ENCODE data around the gene CMTR2. TPM values are rescaled to one million over a fixed set of nuclear protein-coding genes. Genes with fewer than 3 reads are reported as not detected.

CMTR2 gene
- total RNA-seq, 1 experiment from 2014 or later: 26.8 TPM

- POLR2A ChIA-PET: no interaction called here
- Histone ChIP-seq H3K9ac (ENCODE audit: low read length) (no peak overlapping the region), H3K9me3 (ENCODE audit: control insufficient read depth in 1 of 2, insufficient read depth in 1 of 2, low read depth in 1 of 2, low read length in 2 of 2) (peaks cover 5 to 9% of the 10 kb centered on the region in 2 experiments; a peak in 3 of 4 replicates), H4K20me1 (ENCODE audit: insufficient read depth) (no peaks in the 10 kb centered on the region), H3K79me2 (ENCODE audit: insufficient read depth, low read length) (no peaks in the 10 kb centered on the region), H3K36me3 (ENCODE audit: control insufficient read depth in 1 of 2, insufficient read depth in 2 of 2, low read length in 2 of 2) (no peaks in the 10 kb centered on the region), H3K27me3 (ENCODE audit: insufficient read depth, low read length) (no peaks in the 10 kb centered on the region), H2AFZ (ENCODE audit: low read depth, low read length, poor library complexity, severe bottlenecking) (no peak overlapping the region), H3K4me2 (ENCODE audit: low read length) (no peak overlapping the region), H3K27ac (ENCODE audit: low read depth, low read length) (no peak overlapping the region), H3K4me1 (ENCODE audit: control insufficient read depth in 1 of 2, insufficient read depth in 2 of 2, low read length in 2 of 2) (no peaks in the 10 kb centered on the region), H3K9me2 (ENCODE audit: insufficient read depth) (no peaks in the 10 kb centered on the region), H3K4me3 (replicated peaks in 1 of 2; ENCODE audit: low read depth in 1 of 2, low read length in 2 of 2) (no peak overlapping the region)
- intact Hi-C loops (cut with micrococcal nuclease): no loop called here
- TF ChIP-seq, protein P1, sequence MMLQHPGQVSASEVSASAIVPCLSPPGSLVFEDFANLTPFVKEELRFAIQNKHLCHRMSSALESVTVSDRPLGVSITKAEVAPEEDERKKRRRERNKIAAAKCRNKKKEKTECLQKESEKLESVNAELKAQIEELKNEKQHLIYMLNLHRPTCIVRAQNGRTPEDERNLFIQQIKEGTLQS (IDR thresholded peaks at IDR 0.05): no peak
- TF ChIP-seq EGR1 (IDR thresholded peaks at IDR 0.05; ENCODE audit: low read depth) (no peak), REST (IDR thresholded peaks at IDR 0.05; ENCODE audit: low read depth) (no peak), SP1 (IDR thresholded peaks at IDR 0.05; ENCODE audit: low read depth) (no peak), CEBPB (IDR thresholded peaks at IDR 0.05; ENCODE audit: low read depth) (no peak), TCF7L2 (IDR thresholded peaks at IDR 0.05; ENCODE audit: borderline replicate concordance, extremely low read depth, insufficient read depth, insufficient read length) (no peak), SRF (IDR thresholded peaks at IDR 0.05; ENCODE audit: low read depth) (no peak), ELF1 (IDR thresholded peaks at IDR 0.05; ENCODE audit: borderline replicate concordance, low read depth) (no peak), RAD21 (IDR thresholded peaks at IDR 0.05; ENCODE audit: low read depth) (no peak), YY1 (IDR thresholded peaks at IDR 0.05; ENCODE audit: extremely low read depth, insufficient replicate concordance, low read depth, low read length) (no peak), EZH2phosphoT487 (IDR thresholded peaks at IDR 0.05; ENCODE audit: borderline replicate concordance) (no peak), POLR2AphosphoS5 (IDR thresholded peaks at IDR 0.05; ENCODE audit: low read depth, low read length) (no peak)
- TF ChIP-seq, protein P2, sequence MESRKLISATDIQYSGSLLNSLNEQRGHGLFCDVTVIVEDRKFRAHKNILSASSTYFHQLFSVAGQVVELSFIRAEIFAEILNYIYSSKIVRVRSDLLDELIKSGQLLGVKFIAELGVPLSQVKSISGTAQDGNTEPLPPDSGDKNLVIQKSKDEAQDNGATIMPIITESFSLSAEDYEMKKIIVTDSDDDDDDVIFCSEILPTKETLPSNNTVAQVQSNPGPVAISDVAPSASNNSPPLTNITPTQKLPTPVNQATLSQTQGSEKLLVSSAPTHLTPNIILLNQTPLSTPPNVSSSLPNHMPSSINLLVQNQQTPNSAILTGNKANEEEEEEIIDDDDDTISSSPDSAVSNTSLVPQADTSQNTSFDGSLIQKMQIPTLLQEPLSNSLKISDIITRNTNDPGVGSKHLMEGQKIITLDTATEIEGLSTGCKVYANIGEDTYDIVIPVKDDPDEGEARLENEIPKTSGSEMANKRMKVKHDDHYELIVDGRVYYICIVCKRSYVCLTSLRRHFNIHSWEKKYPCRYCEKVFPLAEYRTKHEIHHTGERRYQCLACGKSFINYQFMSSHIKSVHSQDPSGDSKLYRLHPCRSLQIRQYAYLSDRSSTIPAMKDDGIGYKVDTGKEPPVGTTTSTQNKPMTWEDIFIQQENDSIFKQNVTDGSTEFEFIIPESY (IDR thresholded peaks at IDR 0.05; ENCODE audit: extremely low read depth, insufficient replicate concordance, low read length): no peak
- TF ChIP-seq, protein P3, sequence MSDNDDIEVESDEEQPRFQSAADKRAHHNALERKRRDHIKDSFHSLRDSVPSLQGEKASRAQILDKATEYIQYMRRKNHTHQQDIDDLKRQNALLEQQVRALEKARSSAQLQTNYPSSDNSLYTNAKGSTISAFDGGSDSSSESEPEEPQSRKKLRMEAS (IDR thresholded peaks at IDR 0.05): no peak
- RAD21 ChIA-PET (ENCODE audit: low non-redundant PET in 1 of 2, low total read pairs in 2 of 2, uncharacterized antibody in 2 of 2, unreplicated experiment in 2 of 2): no interaction called here
- ATAC-seq (no peak), DNase-seq (ENCODE audit: low read depth, low spot score) (no peak)
- BruUV-seq (replicated peaks): no TSS peak
- CTCF ChIA-PET: no interaction called here
These were observed 12.4 kb downstream of the CMTR2 start for GRCh38 chr16:71276589-71277334.

All from HCT116 (cell line).